ENCODE measurements around the gene PLGRKT.

Gene PLGRKT

DNA sequence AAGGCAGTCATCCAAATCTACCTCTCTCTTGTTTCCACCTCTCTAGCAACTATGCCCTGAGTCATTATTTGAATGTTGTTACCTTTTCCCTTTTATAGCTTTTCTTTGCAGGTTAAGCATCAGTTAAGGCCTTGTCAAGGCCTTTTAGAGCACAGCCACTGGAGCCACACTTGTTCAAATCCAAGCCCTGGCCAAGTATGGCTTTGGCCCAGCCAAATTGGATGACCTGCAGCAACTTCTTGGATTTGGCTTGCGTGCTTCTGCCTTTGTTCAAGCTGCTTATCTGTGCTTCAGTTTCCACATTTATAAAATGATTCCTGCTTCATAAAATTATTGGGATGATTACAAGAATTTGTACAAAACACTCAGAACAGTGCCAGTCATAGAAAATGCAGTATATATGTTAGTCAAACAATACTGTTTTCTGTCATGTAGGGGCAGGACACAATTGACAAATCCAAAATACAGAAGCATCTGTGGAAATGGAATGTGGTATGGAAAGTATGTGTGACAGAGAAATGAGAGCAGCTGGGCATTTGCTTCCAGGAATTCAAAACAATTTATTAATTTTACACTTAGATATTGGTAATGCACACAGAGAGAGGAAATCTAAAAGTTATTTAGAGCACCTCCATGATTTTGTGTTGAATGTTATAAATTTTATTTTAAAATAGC, 80.2 kb downstream of the PLGRKT start:
- Histone ChIP-seq H3K4me3 (ENCODE audit: low read length) (no peak overlapping the region), H3K27ac (ENCODE audit: low read depth, low read length) (no peak overlapping the region), H3K36me3 (ENCODE audit: control insufficient read depth, low read length) (no peaks in the 10 kb centered on the region), H3K4me1 (ENCODE audit: control insufficient read depth, low read length) (no peaks in the 10 kb centered on the region), H3K79me2 (ENCODE audit: control insufficient read depth, low read length) (no peaks in the 10 kb centered on the region), H3K4me2 (ENCODE audit: low read length) (no peak overlapping the region), H3K9me2 (replicated peaks; ENCODE audit: control insufficient read depth, low read length) (no peaks in the 10 kb centered on the region), H3K27me3 (ENCODE audit: control insufficient read depth, low read length) (0 out of 2 replicates have a peak, but pooled peaks cover 4% of the 10 kb centered on the region), H3K9me3 (ENCODE audit: control insufficient read depth, insufficient read depth, low read length) (no peaks in the 10 kb centered on the region), H4K20me1 (ENCODE audit: control insufficient read depth, insufficient read depth, low read depth, low read length) (no peaks in the 10 kb centered on the region), H3F3A (ENCODE audit: control insufficient read depth, insufficient read depth) (no peaks in the 10 kb centered on the region)
- TF ChIP-seq, protein P1, sequence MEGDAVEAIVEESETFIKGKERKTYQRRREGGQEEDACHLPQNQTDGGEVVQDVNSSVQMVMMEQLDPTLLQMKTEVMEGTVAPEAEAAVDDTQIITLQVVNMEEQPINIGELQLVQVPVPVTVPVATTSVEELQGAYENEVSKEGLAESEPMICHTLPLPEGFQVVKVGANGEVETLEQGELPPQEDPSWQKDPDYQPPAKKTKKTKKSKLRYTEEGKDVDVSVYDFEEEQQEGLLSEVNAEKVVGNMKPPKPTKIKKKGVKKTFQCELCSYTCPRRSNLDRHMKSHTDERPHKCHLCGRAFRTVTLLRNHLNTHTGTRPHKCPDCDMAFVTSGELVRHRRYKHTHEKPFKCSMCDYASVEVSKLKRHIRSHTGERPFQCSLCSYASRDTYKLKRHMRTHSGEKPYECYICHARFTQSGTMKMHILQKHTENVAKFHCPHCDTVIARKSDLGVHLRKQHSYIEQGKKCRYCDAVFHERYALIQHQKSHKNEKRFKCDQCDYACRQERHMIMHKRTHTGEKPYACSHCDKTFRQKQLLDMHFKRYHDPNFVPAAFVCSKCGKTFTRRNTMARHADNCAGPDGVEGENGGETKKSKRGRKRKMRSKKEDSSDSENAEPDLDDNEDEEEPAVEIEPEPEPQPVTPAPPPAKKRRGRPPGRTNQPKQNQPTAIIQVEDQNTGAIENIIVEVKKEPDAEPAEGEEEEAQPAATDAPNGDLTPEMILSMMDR (IDR thresholded peaks at IDR 0.05; ENCODE audit: low read depth, low read length, poor library complexity, severe bottlenecking) = no peak
- no peak for TF ChIP-seq EZH2phosphoT487 (IDR thresholded peaks at IDR 0.05; ENCODE audit: borderline replicate concordance, low read length)

DNA sequence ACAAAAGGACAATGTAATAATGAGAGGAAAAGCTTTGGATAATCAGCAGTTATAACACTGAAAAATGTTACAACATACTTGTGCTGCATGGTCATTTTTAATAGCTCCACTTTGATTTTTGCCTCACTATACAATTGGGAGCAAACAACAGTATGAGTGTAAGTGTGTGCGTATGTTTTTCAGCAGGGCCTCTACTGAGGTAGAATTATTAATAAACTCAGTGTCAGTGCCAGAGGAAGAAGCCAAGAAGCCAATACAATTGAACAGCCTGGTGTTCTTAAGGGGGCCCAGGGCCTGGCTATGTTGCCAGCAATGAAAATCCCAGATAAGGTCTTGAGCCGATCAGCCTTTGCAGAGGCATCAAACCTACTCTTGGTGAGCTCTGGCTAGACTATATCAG, 81.9 kb downstream of the PLGRKT start:
- H3K27me3 ChIP-seq (ENCODE audit: control insufficient read depth, low read length) = 0 out of 2 replicates have a peak, but pooled peaks cover 4% of the 10 kb centered on the region
- H3K9me3 ChIP-seq (ENCODE audit: control insufficient read depth, insufficient read depth, low read length) = no peaks in the 10 kb centered on the region
- TF ChIP-seq EZH2phosphoT487 (IDR thresholded peaks at IDR 0.05; ENCODE audit: borderline replicate concordance, low read length) = no peak
- TF ChIP-seq, protein P1 (IDR thresholded peaks at IDR 0.05; ENCODE audit: low read depth, low read length, poor library complexity, severe bottlenecking) = no peak

DNA sequence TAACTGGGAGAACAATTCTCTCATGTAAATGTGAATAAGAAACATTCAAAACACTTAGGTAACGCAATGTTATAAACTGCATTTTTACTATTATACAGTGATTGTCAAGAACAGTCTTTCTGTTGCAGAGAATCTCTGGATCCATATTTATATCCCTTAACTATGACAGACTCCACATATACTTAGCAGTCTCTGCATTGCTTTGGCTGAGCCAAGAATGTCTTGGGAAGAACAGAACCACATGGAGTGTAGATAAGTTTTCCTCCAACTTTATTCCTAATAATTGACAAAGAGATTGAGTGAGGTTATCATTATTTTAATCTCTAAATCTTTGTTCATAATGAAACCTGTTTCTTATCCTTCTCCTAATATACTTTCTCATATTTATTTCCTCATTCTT, 82.5 kb downstream of the PLGRKT start:
- TF ChIP-seq, protein P1 (IDR thresholded peaks at IDR 0.05; ENCODE audit: low read depth, low read length, poor library complexity, severe bottlenecking) = no peak
- TF ChIP-seq EZH2phosphoT487 (IDR thresholded peaks at IDR 0.05; ENCODE audit: borderline replicate concordance, low read length) = no peak
- Histone ChIP-seq H3K4me3 (ENCODE audit: low read length) (no peak overlapping the region), H3K9me3 (ENCODE audit: control insufficient read depth, insufficient read depth, low read length) (0 out of 2 replicates have a peak, but pooled peaks cover 5% of the 10 kb centered on the region)

More for the DNA sequence above, 81.9 kb downstream of the PLGRKT start:
- Histone ChIP-seq H3F3A (ENCODE audit: control insufficient read depth, insufficient read depth) (no peaks in the 10 kb centered on the region), H3K27ac (ENCODE audit: low read depth, low read length) (no peak overlapping the region), H3K4me3 (ENCODE audit: low read length) (no peak overlapping the region), H3K4me1 (ENCODE audit: control insufficient read depth, low read length) (no peaks in the 10 kb centered on the region), H3K9me2 (replicated peaks; ENCODE audit: control insufficient read depth, low read length) (no peaks in the 10 kb centered on the region), H3K36me3 (ENCODE audit: control insufficient read depth, low read length) (no peaks in the 10 kb centered on the region), H3K79me2 (ENCODE audit: control insufficient read depth, low read length) (no peaks in the 10 kb centered on the region), H4K20me1 (ENCODE audit: control insufficient read depth, insufficient read depth, low read depth, low read length) (no peaks in the 10 kb centered on the region), H3K4me2 (ENCODE audit: low read length) (no peak overlapping the region)

More for the DNA sequence above, 82.5 kb downstream of the PLGRKT start:
- H3K36me3 ChIP-seq (ENCODE audit: control insufficient read depth, low read length) = no peaks in the 10 kb centered on the region
- H3K27ac ChIP-seq (ENCODE audit: low read depth, low read length) = no peak overlapping the region
- no peaks in the 10 kb centered on the region for H3F3A ChIP-seq (ENCODE audit: control insufficient read depth, insufficient read depth)
- no peaks in the 10 kb centered on the region for H4K20me1 ChIP-seq (ENCODE audit: control insufficient read depth, insufficient read depth, low read depth, low read length)
- no peaks in the 10 kb centered on the region for H3K4me1 ChIP-seq (ENCODE audit: control insufficient read depth, low read length)
- H3K9me2 ChIP-seq (replicated peaks; ENCODE audit: control insufficient read depth, low read length) = no peaks in the 10 kb centered on the region
- 0 out of 2 replicates have a peak, but pooled peaks cover 4% of the 10 kb centered on the region for H3K27me3 ChIP-seq (ENCODE audit: control insufficient read depth, low read length)
- H3K4me2 ChIP-seq (ENCODE audit: low read length) = no peak overlapping the region
- no peaks in the 10 kb centered on the region for H3K79me2 ChIP-seq (ENCODE audit: control insufficient read depth, low read length)

Data from DOHH2 (cell line).